Esophagus muscularis mucosa (tissue), 3 donors: Measurements from ENCODE around the gene WDR62.

Source experiments
- CTCF ChIP-seq, 3 experiments: fragments of 200-600 bp in 2 of 3; fragments of 450-650 bp in 1 of 3; sonication (generic) in 2 of 3; IDR thresholded peaks; one replicate each; pipeline ENCODE4 v1.5.1; 2017 to 2019; ENCODE audit warnings: antibody characterized with exemption in 3 of 3, mild to moderate bottlenecking in 2 of 3, moderate library complexity in 1 of 3
- POLR2A ChIP-seq: fragments of 450-650 bp; IDR thresholded peaks from one replicate; pipeline ENCODE4 v1.6.1; 2017; ENCODE audit warnings: antibody characterized with exemption, moderate library complexity, mild to moderate bottlenecking, low read depth
- POLR2AphosphoS5 ChIP-seq, 2 donors: sonication (generic); formaldehyde crosslinking; IDR thresholded peaks; one replicate each; pipeline ENCODE4 v1.6.1; 2017; ENCODE audit warnings: antibody characterized with exemption in 2 of 2

- TF ChIP-seq CTCF (IDR thresholded peaks at IDR 0.05), result no peak
- no peak for TF ChIP-seq POLR2A
- TF ChIP-seq POLR2AphosphoS5 (IDR thresholded peaks at IDR 0.05), result no peak
Measured at GRCh38 chr19:36019061-36019670, 35.5 kb upstream of the WDR62 start.
